Transverse colon (tissue), 4 donors: ENCODE measurements around the gene TNNC1. TPM values are rescaled to one million over a fixed set of nuclear protein-coding genes. Genes with fewer than 3 reads are reported as not detected.

Experiments used
- DNase-seq: peaks from one replicate; pipeline ENCODE4 v3.0.0-alpha.2; 2019
- H3K27ac ChIP-seq, 4 donors: fragments of 200-600 bp; sonication (generic); 2 replicates each; pipeline ENCODE4 v1.5.1; 2016 to 2018; ENCODE audit warnings: inconsistent platforms in 4 of 4
- H3K27me3 ChIP-seq: fragments of 200-600 bp; sonication (generic); 2 replicates; pipeline ENCODE4 v1.5.1; 2017; ENCODE audit warnings: inconsistent platforms
- H3K36me3 ChIP-seq, 4 donors: fragments of 200-600 bp; sonication (generic); 2 replicates each; pipeline ENCODE4 v1.5.1; 2017 to 2019; ENCODE audit warnings: inconsistent platforms in 4 of 4
- H3K4me1 ChIP-seq, 4 donors: fragments of 200-600 bp; sonication (generic); 2 replicates each; pipeline ENCODE4 v1.5.1; 2017 to 2020; ENCODE audit warnings: inconsistent platforms in 4 of 4
- H3K4me3 ChIP-seq, 4 donors: fragments of 200-600 bp; sonication (generic); 1 replicate in 1 of 4; 2 replicates in 3 of 4; pipeline versions ENCODE4 v1.5.1 to v1.6.1; 2017 to 2019; ENCODE audit warnings: inconsistent platforms in 4 of 4
- H3K9me3 ChIP-seq, 2 donors: fragments of 200-600 bp; sonication (generic); 2 replicates each; pipeline ENCODE4 v1.5.1; 2017 to 2019; ENCODE audit warnings: inconsistent platforms in 2 of 2
- EP300 ChIP-seq: sonication (generic); formaldehyde crosslinking; IDR thresholded peaks from one replicate; pipeline ENCODE4 v1.6.1; 2017; ENCODE audit warnings: antibody characterized with exemption, low read depth
- POLR2A ChIP-seq: fragments of 450-650 bp; IDR thresholded peaks from one replicate; pipeline ENCODE4 v1.6.1; 2016; ENCODE audit warnings: antibody characterized with exemption, mild to moderate bottlenecking, moderate library complexity
- POLR2AphosphoS5 ChIP-seq, 3 donors: sonication (generic); formaldehyde crosslinking; IDR thresholded peaks; one replicate each; pipeline ENCODE4 v1.6.1; 2016; ENCODE audit warnings: antibody characterized with exemption in 3 of 3
- WGBS, 2 donors: methylation state at CpG; one replicate each; pipeline ENCODE4 v1.1.5; 2018; ENCODE audit warnings: low coverage in 1 of 2; 5-methylcytosine and 5-hydroxymethylcytosine counted together
- in situ Hi-C, 4 donors: fragments of 200-750 bp; cut with MboI; loops; one replicate each; pipeline versions ENCODE4 v1.15.0 to v1.15.1; 2017; ENCODE audit warnings: low sequenced_read_pairs in 3 of 4, low pct_ligation_motif_present in 1 of 4, low pct_unique_long_range_greater_than_20kb in 1 of 4
- intact Hi-C: fragments of 100-400 bp; cut with DNase I; formaldehyde crosslinking; loops from one replicate; pipeline ENCODE4 v1.15.1; 2023; ENCODE audit warnings: low total_unique reads
- total RNA-seq, 4 donors: library from RNA; depleted of rRNA; stranded (reverse); fragments of >200 nt; gene quantifications; one replicate each; pipeline ENCODE4 v1.1.0, GENCODE V29; 2016
- TF ChIP-seq, protein P1 (sequence below), 5 experiments: fragments of 200-600 bp in 3 of 5; fragments of 450-650 bp in 2 of 5; sonication (generic) in 3 of 5; IDR thresholded peaks; 1 replicate in 2 of 5; 2 replicates in 3 of 5; pipeline ENCODE4 v1.5.1; 2016 to 2017; ENCODE audit warnings: antibody characterized with exemption in 5 of 5, inconsistent platforms in 3 of 5, mild to moderate bottlenecking in 2 of 5, moderate library complexity in 1 of 5

The TNNC1 gene
- total RNA-seq, 4 donors from 2014 or later: 7.1 to 10.4 TPM; not detected in 2

DNA sequence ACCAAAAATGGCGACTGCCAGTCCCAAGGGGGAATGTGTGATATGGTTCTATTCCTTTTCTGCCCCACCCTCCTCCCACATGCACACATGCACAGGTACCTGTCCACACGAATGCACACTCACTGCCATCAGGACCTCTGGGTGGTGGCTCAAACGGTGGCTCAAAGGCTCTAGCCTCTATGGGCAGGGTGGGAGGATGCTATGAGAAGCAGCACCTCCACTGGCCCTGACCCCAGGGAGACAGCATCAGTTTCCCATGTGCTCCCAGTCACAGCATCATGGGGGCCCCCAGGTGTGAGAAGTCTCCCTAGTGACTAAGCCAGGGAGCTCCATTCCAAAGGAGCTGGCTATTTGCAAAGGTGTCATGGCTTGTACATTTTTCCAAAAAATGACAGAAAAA, 24.8 kb downstream of the TNNC1 start:
- H3K36me3 ChIP-seq: no peaks in the 10 kb centered on the region
- in situ Hi-C loops: no loop called here
- H3K9me3 ChIP-seq: no peaks in the 10 kb centered on the region
- H3K27me3 ChIP-seq: no peaks in the 10 kb centered on the region
- peaks cover 0 to 10% (median 2%) of the 10 kb centered on the region in 4 donors for H3K4me1 ChIP-seq
- DNase-seq: no peak
- no peak overlapping the region for H3K4me3 ChIP-seq
- TF ChIP-seq, protein P1, sequence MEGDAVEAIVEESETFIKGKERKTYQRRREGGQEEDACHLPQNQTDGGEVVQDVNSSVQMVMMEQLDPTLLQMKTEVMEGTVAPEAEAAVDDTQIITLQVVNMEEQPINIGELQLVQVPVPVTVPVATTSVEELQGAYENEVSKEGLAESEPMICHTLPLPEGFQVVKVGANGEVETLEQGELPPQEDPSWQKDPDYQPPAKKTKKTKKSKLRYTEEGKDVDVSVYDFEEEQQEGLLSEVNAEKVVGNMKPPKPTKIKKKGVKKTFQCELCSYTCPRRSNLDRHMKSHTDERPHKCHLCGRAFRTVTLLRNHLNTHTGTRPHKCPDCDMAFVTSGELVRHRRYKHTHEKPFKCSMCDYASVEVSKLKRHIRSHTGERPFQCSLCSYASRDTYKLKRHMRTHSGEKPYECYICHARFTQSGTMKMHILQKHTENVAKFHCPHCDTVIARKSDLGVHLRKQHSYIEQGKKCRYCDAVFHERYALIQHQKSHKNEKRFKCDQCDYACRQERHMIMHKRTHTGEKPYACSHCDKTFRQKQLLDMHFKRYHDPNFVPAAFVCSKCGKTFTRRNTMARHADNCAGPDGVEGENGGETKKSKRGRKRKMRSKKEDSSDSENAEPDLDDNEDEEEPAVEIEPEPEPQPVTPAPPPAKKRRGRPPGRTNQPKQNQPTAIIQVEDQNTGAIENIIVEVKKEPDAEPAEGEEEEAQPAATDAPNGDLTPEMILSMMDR (IDR thresholded peaks at IDR 0.05): no peak
- TF ChIP-seq POLR2AphosphoS5 (IDR thresholded peaks at IDR 0.05) (no peak), EP300 (no peak), POLR2A (no peak)
- intact Hi-C loops: no loop called here
- H3K27ac ChIP-seq: no peak overlapping the region
- WGBS, 2 donors: 34% methylated on average over 3 of the region's 3 CpGs; no CpG with 5 or more reads in 1 of the 2 donors

DNA sequence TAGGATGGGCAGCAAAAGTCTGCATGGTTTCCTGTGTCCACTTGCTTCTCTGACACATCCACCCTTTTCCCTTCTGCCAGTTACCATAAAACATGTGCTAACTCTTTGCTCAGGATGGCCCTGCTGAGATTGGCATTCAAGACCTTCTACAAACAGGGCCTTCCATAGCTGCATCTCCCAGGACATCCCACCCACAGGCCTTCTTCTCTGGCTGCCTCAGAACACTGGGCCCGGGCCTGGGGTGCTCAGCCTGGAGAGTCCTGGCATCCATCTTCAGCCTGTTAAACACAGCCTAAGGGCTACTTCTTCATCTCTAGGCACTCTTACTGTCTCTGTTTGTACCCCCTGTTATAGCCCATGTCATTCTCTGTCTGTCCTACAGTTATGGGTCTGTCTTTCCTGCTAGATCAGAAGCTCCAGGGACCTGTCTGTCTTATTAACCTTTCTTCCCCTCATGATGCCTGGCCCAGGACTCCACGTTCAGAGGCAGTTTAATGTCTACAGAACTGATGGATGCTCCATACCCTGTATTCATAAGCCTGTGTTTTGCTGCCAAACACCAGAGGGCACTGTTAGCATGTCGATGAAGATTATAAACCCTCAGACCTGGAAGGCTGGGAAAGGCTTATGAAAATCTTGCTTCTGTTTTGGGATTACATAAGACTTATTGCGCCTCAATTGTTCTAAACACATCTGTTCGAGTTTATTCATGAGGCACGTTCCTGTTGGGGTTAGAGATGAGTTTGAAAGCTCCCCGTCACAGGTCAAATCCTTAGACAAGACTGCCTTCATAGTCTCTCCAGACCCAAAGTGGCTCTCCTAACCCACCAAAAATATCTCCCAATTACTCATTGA, 25.5 kb downstream of the TNNC1 start:
- intact Hi-C loops (no loop called here), in situ Hi-C loops (no loop called here)

DNA sequence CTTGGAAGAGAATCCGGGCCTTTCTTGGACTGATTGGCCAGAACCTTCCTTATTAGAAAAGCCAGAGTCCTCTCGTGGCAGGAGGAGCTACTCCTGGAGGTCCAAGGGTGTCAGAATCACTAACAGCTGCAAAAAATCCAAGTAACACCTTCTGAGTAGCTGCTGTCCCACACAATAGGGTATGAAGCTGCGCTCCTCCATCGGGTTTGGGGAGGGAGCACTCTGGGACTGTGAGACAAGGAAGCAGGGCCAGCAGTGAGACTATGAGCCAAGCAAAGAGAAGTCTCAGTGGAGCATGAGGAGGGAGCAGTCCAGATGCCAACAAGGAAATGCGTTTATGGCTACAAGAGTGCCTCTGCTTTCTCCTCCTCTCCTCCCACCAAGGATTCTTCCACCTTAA, 30.7 kb downstream of the TNNC1 start:
- TF ChIP-seq EP300 (no peak), POLR2AphosphoS5 (IDR thresholded peaks at IDR 0.05) (no peak)
- TF ChIP-seq, protein P1 (IDR thresholded peaks at IDR 0.05): no peak
- DNase-seq: no peak
- WGBS, 2 donors: 49 to 57% methylated on average over 3 to 5 of the region's 5 CpGs
- no peaks in the 10 kb centered on the region for H3K27me3 ChIP-seq
- peaks cover 0 to 5% (median 0%) of the 10 kb centered on the region in 4 donors for H3K36me3 ChIP-seq
- intact Hi-C loops (no loop called here), in situ Hi-C loops (no loop called here)
- H3K4me1 ChIP-seq: no peaks in the 10 kb centered on the region
- H3K27ac ChIP-seq: no peak overlapping the region
- no peak overlapping the region for H3K4me3 ChIP-seq
- no peaks in the 10 kb centered on the region for H3K9me3 ChIP-seq

More for the DNA sequence above, 25.5 kb downstream of the TNNC1 start:
- no peak overlapping the region for H3K27ac ChIP-seq
- DNase-seq: peak; percentile 54
- 5 to 15% methylated on average over 3 to 7 of the region's 7 CpGs for WGBS, 2 donors
- H3K4me3 ChIP-seq: no peak overlapping the region
- H3K4me1 ChIP-seq: peaks cover 0 to 3% (median under 1%) of the 10 kb centered on the region in 4 donors
- TF ChIP-seq, protein P1 (IDR thresholded peaks at IDR 0.05): peak; percentile 67 to 75 (median 71)
- TF ChIP-seq POLR2A: no peak
- H3K36me3 ChIP-seq: no peaks in the 10 kb centered on the region
- H3K27me3 ChIP-seq: no peaks in the 10 kb centered on the region
- H3K9me3 ChIP-seq: no peaks in the 10 kb centered on the region

DNA sequence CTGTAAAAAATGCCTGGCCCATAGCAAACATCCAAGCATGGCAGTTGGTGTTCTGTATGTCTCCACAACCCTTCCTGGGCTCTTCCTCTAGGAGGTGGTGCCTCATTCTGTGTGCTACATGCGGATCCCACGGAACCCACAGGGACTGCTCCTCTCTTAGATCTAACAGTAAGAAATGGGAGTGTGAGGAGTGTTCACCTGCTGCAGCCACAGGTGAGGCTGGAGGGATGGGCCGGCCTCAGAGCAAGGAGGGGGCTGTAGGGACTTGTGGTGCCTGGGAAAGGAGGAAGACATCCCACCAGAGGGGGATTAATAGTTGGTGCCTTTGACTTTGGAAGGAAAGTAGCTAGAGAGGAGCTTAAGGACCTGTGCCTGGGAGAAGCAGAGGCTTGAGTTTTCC, 31.2 kb downstream of the TNNC1 start:
- no peak for TF ChIP-seq EP300
- TF ChIP-seq, protein P1 (IDR thresholded peaks at IDR 0.05): no peak
- TF ChIP-seq POLR2A: no peak
- TF ChIP-seq POLR2AphosphoS5 (IDR thresholded peaks at IDR 0.05): no peak
- intact Hi-C loops: no loop called here
- peaks cover 0 to 6% (median 0%) of the 10 kb centered on the region in 4 donors for H3K36me3 ChIP-seq
- H3K4me3 ChIP-seq: no peak overlapping the region
- no peaks in the 10 kb centered on the region for H3K27me3 ChIP-seq
- no peak for DNase-seq
- no peak overlapping the region for H3K27ac ChIP-seq
- 92% methylated on average over 3 of the region's 3 CpGs; no CpG with 5 or more reads in 1 of the 2 donors for WGBS, 2 donors
- no peaks in the 10 kb centered on the region for H3K9me3 ChIP-seq
- no peaks in the 10 kb centered on the region for H3K4me1 ChIP-seq
- in situ Hi-C loops: no loop called here
